GM08714 (cell line): ENCODE results near the gene SYT6.

Experiments
- H3K4me3 ChIP-seq: fragments of 200-500 bp; sonication (Bioruptor generic); 2 replicates; pipeline ENCODE4 v1.5.1; 2014; ENCODE audit warnings: mild to moderate bottlenecking, low read length, inconsistent platforms
- ZNF274 ChIP-seq: IDR thresholded peaks from 2 replicates; pipeline ENCODE4 v1.6.1; 2012; ENCODE audit warnings: mild to moderate bottlenecking, low read depth, low read length

Gene SYT6

GRCh38 chr1:114103992-114104391, 49.7 kb downstream of the SYT6 start:
- H3K4me3 ChIP-seq = no peak overlapping the region
- no peak for TF ChIP-seq ZNF274

GRCh38 chr1:114102136-114102535, 51.5 kb downstream of the SYT6 start:
- TF ChIP-seq ZNF274 = no peak
- no peak overlapping the region for H3K4me3 ChIP-seq

- no peak for TF ChIP-seq ZNF274
Observed at GRCh38 chr1:114100148-114100547, 53.5 kb downstream of the SYT6 start.

GRCh38 chr1:114099268-114099667, 54.4 kb downstream of the SYT6 start:
- no peak for TF ChIP-seq ZNF274
- no peak overlapping the region for H3K4me3 ChIP-seq

More at GRCh38 chr1:114100148-114100547, 53.5 kb downstream of the SYT6 start:
- H3K4me3 ChIP-seq = no peak overlapping the region

GRCh38 chr1:114097109-114097508, 56.6 kb downstream of the SYT6 start:
- TF ChIP-seq ZNF274 = no peak
- H3K4me3 ChIP-seq = no peak overlapping the region

- TF ChIP-seq ZNF274 = no peak
- no peak overlapping the region for H3K4me3 ChIP-seq
Observed at GRCh38 chr1:114094675-114095074, 59.0 kb downstream of the SYT6 start.

- no peak overlapping the region for H3K4me3 ChIP-seq
- TF ChIP-seq ZNF274 = no peak
Observed at GRCh38 chr1:114094363-114094634, 59.4 kb downstream of the SYT6 start.

GRCh38 chr1:114093624-114094362, 59.9 kb downstream of the SYT6 start:
- H3K4me3 ChIP-seq = no peak overlapping the region
- no peak for TF ChIP-seq ZNF274

GRCh38 chr1:114092186-114093062, 61.2 kb downstream of the SYT6 start:
- no peak for TF ChIP-seq ZNF274
- H3K4me3 ChIP-seq = no peak overlapping the region

- TF ChIP-seq ZNF274 = no peak
Observed at GRCh38 chr1:114091711-114092110, 62.0 kb downstream of the SYT6 start.

GRCh38 chr1:114090738-114091505, 62.7 kb downstream of the SYT6 start:
- no peak for TF ChIP-seq ZNF274
- H3K4me3 ChIP-seq = no peak overlapping the region

More at GRCh38 chr1:114091711-114092110, 62.0 kb downstream of the SYT6 start:
- H3K4me3 ChIP-seq = no peak overlapping the region

- TF ChIP-seq ZNF274 = no peak
- no peak overlapping the region for H3K4me3 ChIP-seq
Observed at GRCh38 chr1:114089502-114090138, 64.0 kb downstream of the SYT6 start.

GRCh38 chr1:114088392-114089299, 65.0 kb downstream of the SYT6 start:
- no peak overlapping the region for H3K4me3 ChIP-seq
- TF ChIP-seq ZNF274 = no peak

- no peak for TF ChIP-seq ZNF274
- no peak overlapping the region for H3K4me3 ChIP-seq
Observed at GRCh38 chr1:114087495-114087894, 66.2 kb downstream of the SYT6 start.
